HCT116 (cell line): Measurements from ENCODE around the gene PEF1. TPM values are rescaled to one million over a fixed set of nuclear protein-coding genes. Genes with fewer than 3 reads are reported as not detected.

Experiments
- ATAC-seq: fragments of 200-7000 bp; cut with Tn5 transposase; 2 replicates; pipeline ENCODE4 v1.9.1; 2020; ENCODE audit warnings: mild to moderate bottlenecking, moderate library complexity
- BruUV-seq: library from RNA; stranded (reverse); fragments of 400-500 nt; replicated peaks from 2 replicates; lab custom pipeline; 2021; lab: Mats Ljungman, UMichigan
- CTCF ChIA-PET: fragments of 300-600 bp; sonication (Branson Sonifier 250); formaldehyde crosslinking; loops from one replicate; lab custom pipeline; 2021; ENCODE audit warnings: antibody characterized with exemption; lab: Charles Lee
- POLR2A ChIA-PET: fragments of 300-600, 350-600 bp; sonication (Branson Sonifier 250); formaldehyde crosslinking; loops from one replicate; lab custom pipeline; 2021; ENCODE audit warnings: antibody characterized with exemption; lab: Charles Lee
- RAD21 ChIA-PET, 2 experiments: fragments of 300-600 bp; sonication (Branson Sonifier 250); formaldehyde crosslinking; loops; one replicate each; lab custom pipeline; 2023; ENCODE audit warnings: low total read pairs in 2 of 2; ENCODE audit not compliant: uncharacterized antibody in 2 of 2, unreplicated experiment in 2 of 2, low non-redundant PET in 1 of 2; lab: Charles Lee
- DNase-seq: peaks from one replicate; pipeline ENCODE4 v3.0.0-alpha.2; 2010; ENCODE audit warnings: low read depth, low spot score
- H2AFZ ChIP-seq: fragments of 200-600 bp; shearing (Covaris generic), sonication (generic); 2 replicates; pipeline ENCODE4 v1.6.1; 2017; ENCODE audit warnings: low read depth, mixed run types, mixed read lengths, antibody characterized with exemption, low read length; ENCODE audit not compliant: poor library complexity, severe bottlenecking
- H3K27ac ChIP-seq: 2 replicates; pipeline ENCODE4 v1.5.1; 2012; ENCODE audit warnings: low read depth, low read length
- H3K27me3 ChIP-seq: fragments of 200-600 bp; sonication (generic); 2 replicates; pipeline ENCODE4 v1.6.1; 2016; ENCODE audit warnings: mixed run types, low read length, mixed read lengths; ENCODE audit not compliant: insufficient read depth
- H3K36me3 ChIP-seq, 2 experiments: fragments of 200-500 bp in 1 of 2; fragments of 200-600 bp in 1 of 2; sonication (Bioruptor generic) in 1 of 2; sonication (generic) in 1 of 2; 2 replicates each; pipeline versions ENCODE4 v1.5.1 to v1.6.1; 2014 to 2016; ENCODE audit warnings: low read length in 2 of 2, inconsistent platforms in 1 of 2, mixed read lengths in 1 of 2, mixed run types in 1 of 2; ENCODE audit not compliant: insufficient read depth in 2 of 2, control insufficient read depth in 1 of 2
- H3K4me1 ChIP-seq, 2 experiments: fragments of 200-600 bp in 1 of 2; sonication (generic) in 1 of 2; 2 replicates each; pipeline versions ENCODE4 v1.5.1 to v1.6.1; 2012 to 2017; ENCODE audit warnings: low read length in 2 of 2, inconsistent platforms in 1 of 2, mild to moderate bottlenecking in 1 of 2, mixed read lengths in 1 of 2, mixed run types in 1 of 2, moderate library complexity in 1 of 2; ENCODE audit not compliant: insufficient read depth in 2 of 2, control insufficient read depth in 1 of 2
- H3K4me2 ChIP-seq: fragments of 200-600 bp; sonication (generic); 2 replicates; pipeline ENCODE4 v1.6.1; 2017; ENCODE audit warnings: mixed run types, low read length, mixed read lengths
- H3K4me3 ChIP-seq, 2 experiments: fragments of 200-600 bp in 1 of 2; sonication (generic) in 1 of 2; replicated peaks in 1 of 2; 2 replicates each; pipeline ENCODE4 v1.5.1; 2011 to 2016; ENCODE audit warnings: low read length in 2 of 2, control low read depth in 1 of 2, low read depth in 1 of 2, mild to moderate bottlenecking in 1 of 2, mixed read lengths in 1 of 2, mixed run types in 1 of 2
- H3K79me2 ChIP-seq: fragments of 200-600 bp; sonication (generic); 2 replicates; pipeline ENCODE4 v1.6.1; 2017; ENCODE audit warnings: mild to moderate bottlenecking, mixed run types, low read length, moderate library complexity, mixed read lengths; ENCODE audit not compliant: insufficient read depth
- H3K9ac ChIP-seq: fragments of 200-600 bp; sonication (generic); 2 replicates; pipeline ENCODE4 v1.6.1; 2016; ENCODE audit warnings: low read length, mixed read lengths
- H3K9me2 ChIP-seq: fragments of 200-600 bp; sonication (generic), shearing (Covaris generic); 2 replicates; pipeline ENCODE4 v1.6.1; 2017; ENCODE audit warnings: mixed run types, mild to moderate bottlenecking, moderate library complexity; ENCODE audit not compliant: insufficient read depth
- H3K9me3 ChIP-seq, 2 experiments: fragments of 200-500 bp in 1 of 2; fragments of 200-600 bp in 1 of 2; sonication (Bioruptor generic) in 1 of 2; sonication (generic) in 1 of 2; 2 replicates each; pipeline ENCODE4 v1.6.1; 2014 to 2017; ENCODE audit warnings: low read length in 2 of 2, mixed read lengths in 2 of 2, inconsistent platforms in 1 of 2, low read depth in 1 of 2, mild to moderate bottlenecking in 1 of 2, mixed run types in 1 of 2, moderate library complexity in 1 of 2; ENCODE audit not compliant: control insufficient read depth in 1 of 2, insufficient read depth in 1 of 2
- H4K20me1 ChIP-seq: fragments of 200-600 bp; sonication (generic), shearing (Covaris generic); 2 replicates; pipeline ENCODE4 v1.6.1; 2017; ENCODE audit warnings: mixed run types, mild to moderate bottlenecking, moderate library complexity; ENCODE audit not compliant: insufficient read depth
- CBX3 ChIP-seq: IDR thresholded peaks from 2 replicates; pipeline ENCODE4 v1.6.1; 2012; ENCODE audit warnings: low read depth
- CEBPB ChIP-seq: IDR thresholded peaks from 2 replicates; pipeline ENCODE4 v1.6.1; 2012; ENCODE audit warnings: low read depth
- EGR1 ChIP-seq: IDR thresholded peaks from 2 replicates; pipeline ENCODE4 v1.6.1; 2012; ENCODE audit warnings: low read depth
- ELF1 ChIP-seq: IDR thresholded peaks from 2 replicates; pipeline ENCODE4 v1.6.1; 2012; ENCODE audit warnings: low read depth, borderline replicate concordance
- EZH2phosphoT487 ChIP-seq: fragments of 200-600 bp; IDR thresholded peaks from 2 replicates; pipeline ENCODE4 v1.6.1; 2018; ENCODE audit warnings: antibody characterized with exemption, borderline replicate concordance
- FOSL1 ChIP-seq: IDR thresholded peaks from 2 replicates; pipeline ENCODE4 v1.6.1; 2012; ENCODE audit warnings: low read depth
- JUND ChIP-seq: IDR thresholded peaks from 2 replicates; pipeline ENCODE4 v1.6.1; 2012
- POLR2A ChIP-seq: IDR thresholded peaks from 2 replicates; pipeline ENCODE4 v1.7.0; 2011; ENCODE audit warnings: borderline replicate concordance; ENCODE audit not compliant: insufficient read depth, insufficient read length; ENCODE audit errors: extremely low read depth
- POLR2AphosphoS5 ChIP-seq: IDR thresholded peaks from 2 replicates; pipeline ENCODE4 v1.6.1; 2011; ENCODE audit warnings: mild to moderate bottlenecking, low read depth, low read length, moderate library complexity
- RAD21 ChIP-seq: IDR thresholded peaks from 2 replicates; pipeline ENCODE4 v1.6.1; 2012; ENCODE audit warnings: low read depth, mild to moderate bottlenecking
- SIN3A ChIP-seq: IDR thresholded peaks from 2 replicates; pipeline ENCODE4 v1.6.1; 2012; ENCODE audit warnings: low read depth
- SP1 ChIP-seq: IDR thresholded peaks from 2 replicates; pipeline ENCODE4 v1.6.1; 2012; ENCODE audit warnings: low read depth
- SRF ChIP-seq: IDR thresholded peaks from 2 replicates; pipeline ENCODE4 v1.6.1; 2012; ENCODE audit warnings: low read depth
- TCF7L2 ChIP-seq: IDR thresholded peaks from 2 replicates; pipeline ENCODE4 v1.7.0; 2011; ENCODE audit warnings: borderline replicate concordance, inconsistent platforms; ENCODE audit not compliant: insufficient read depth, insufficient read length; ENCODE audit errors: extremely low read depth
- YY1 ChIP-seq: IDR thresholded peaks from 2 replicates; pipeline ENCODE4 v1.6.1; 2011; ENCODE audit warnings: low read length, low read depth, moderate library complexity, mild to moderate bottlenecking; ENCODE audit not compliant: insufficient replicate concordance; ENCODE audit errors: extremely low read depth
- ZFX ChIP-seq: fragments of 450-650 bp; IDR thresholded peaks from 2 replicates; pipeline ENCODE4 v1.6.1; 2017
- ZNF274 ChIP-seq: fragments of 200-500 bp; sonication (Bioruptor generic); IDR thresholded peaks from 2 replicates; pipeline ENCODE4 v1.6.1; 2014; ENCODE audit warnings: mild to moderate bottlenecking, low read depth, low read length, inconsistent platforms
- intact Hi-C: fragments of 100-400 bp; cut with micrococcal nuclease; formaldehyde crosslinking; loops from 2 replicates; pipeline ENCODE4 v1.10.0; 2022
- total RNA-seq: library from RNA; stranded (reverse); gene quantifications from one replicate; pipeline ENCODE4 v1.2.1, GENCODE V29; 2021; ENCODE audit not compliant: unreplicated experiment
- TF ChIP-seq, protein P1 (sequence below): IDR thresholded peaks from 2 replicates; pipeline ENCODE4 v1.6.1; 2012; ENCODE audit warnings: low read depth
- TF ChIP-seq, protein P2 (sequence below): IDR thresholded peaks from 2 replicates; pipeline ENCODE4 v1.6.1; 2011; ENCODE audit warnings: mild to moderate bottlenecking, low read length, moderate library complexity; ENCODE audit not compliant: insufficient replicate concordance; ENCODE audit errors: extremely low read depth

PEF1 gene
- total RNA-seq, 1 experiment from 2014 or later: 37.6 TPM

GRCh38 chr1:31615939-31616338, 28.7 kb downstream of the PEF1 start:
- DNase-seq (no peak), ATAC-seq (no peak)
- H3K4me2 ChIP-seq: no peak overlapping the region
- H2AFZ ChIP-seq: no peak overlapping the region
- intact Hi-C loops: no loop called here
- H3K79me2 ChIP-seq: no peaks in the 10 kb centered on the region
- H3K4me1 ChIP-seq: no peaks in the 10 kb centered on the region
- no peaks in the 10 kb centered on the region for H4K20me1 ChIP-seq
- H3K4me3 ChIP-seq: no peak overlapping the region
- CTCF ChIA-PET: no interaction called here
- RAD21 ChIA-PET: no interaction called here
- H3K9me2 ChIP-seq: no peaks in the 10 kb centered on the region
- no peak overlapping the region for H3K9ac ChIP-seq
- no peaks in the 10 kb centered on the region for H3K36me3 ChIP-seq
- POLR2A ChIA-PET: no interaction called here
- TF ChIP-seq SIN3A (no peak), ZFX (no peak), SP1 (no peak), ELF1 (no peak)
- TF ChIP-seq, protein P1, sequence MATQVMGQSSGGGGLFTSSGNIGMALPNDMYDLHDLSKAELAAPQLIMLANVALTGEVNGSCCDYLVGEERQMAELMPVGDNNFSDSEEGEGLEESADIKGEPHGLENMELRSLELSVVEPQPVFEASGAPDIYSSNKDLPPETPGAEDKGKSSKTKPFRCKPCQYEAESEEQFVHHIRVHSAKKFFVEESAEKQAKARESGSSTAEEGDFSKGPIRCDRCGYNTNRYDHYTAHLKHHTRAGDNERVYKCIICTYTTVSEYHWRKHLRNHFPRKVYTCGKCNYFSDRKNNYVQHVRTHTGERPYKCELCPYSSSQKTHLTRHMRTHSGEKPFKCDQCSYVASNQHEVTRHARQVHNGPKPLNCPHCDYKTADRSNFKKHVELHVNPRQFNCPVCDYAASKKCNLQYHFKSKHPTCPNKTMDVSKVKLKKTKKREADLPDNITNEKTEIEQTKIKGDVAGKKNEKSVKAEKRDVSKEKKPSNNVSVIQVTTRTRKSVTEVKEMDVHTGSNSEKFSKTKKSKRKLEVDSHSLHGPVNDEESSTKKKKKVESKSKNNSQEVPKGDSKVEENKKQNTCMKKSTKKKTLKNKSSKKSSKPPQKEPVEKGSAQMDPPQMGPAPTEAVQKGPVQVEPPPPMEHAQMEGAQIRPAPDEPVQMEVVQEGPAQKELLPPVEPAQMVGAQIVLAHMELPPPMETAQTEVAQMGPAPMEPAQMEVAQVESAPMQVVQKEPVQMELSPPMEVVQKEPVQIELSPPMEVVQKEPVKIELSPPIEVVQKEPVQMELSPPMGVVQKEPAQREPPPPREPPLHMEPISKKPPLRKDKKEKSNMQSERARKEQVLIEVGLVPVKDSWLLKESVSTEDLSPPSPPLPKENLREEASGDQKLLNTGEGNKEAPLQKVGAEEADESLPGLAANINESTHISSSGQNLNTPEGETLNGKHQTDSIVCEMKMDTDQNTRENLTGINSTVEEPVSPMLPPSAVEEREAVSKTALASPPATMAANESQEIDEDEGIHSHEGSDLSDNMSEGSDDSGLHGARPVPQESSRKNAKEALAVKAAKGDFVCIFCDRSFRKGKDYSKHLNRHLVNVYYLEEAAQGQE: no peak
- no peaks in the 10 kb centered on the region for H3K27me3 ChIP-seq
- H3K9me3 ChIP-seq: no peaks in the 10 kb centered on the region
- BruUV-seq: no TSS peak
- H3K27ac ChIP-seq: no peak overlapping the region

- no peak overlapping the region for H3K4me2 ChIP-seq
- no peak overlapping the region for H2AFZ ChIP-seq
- no peaks in the 10 kb centered on the region for H3K27me3 ChIP-seq
- ChIA-PET CTCF (no interaction called here), RAD21 (no interaction called here), POLR2A (no interaction called here)
- H3K9ac ChIP-seq: no peak overlapping the region
- DNase-seq: no peak
- BruUV-seq: no TSS peak
- H4K20me1 ChIP-seq: no peaks in the 10 kb centered on the region
- no peaks in the 10 kb centered on the region for H3K9me2 ChIP-seq
- intact Hi-C loops: no loop called here
- no peak for ATAC-seq
- H3K79me2 ChIP-seq: no peaks in the 10 kb centered on the region
- no peaks in the 10 kb centered on the region for H3K4me1 ChIP-seq
- H3K36me3 ChIP-seq: no peaks in the 10 kb centered on the region
- no peak overlapping the region for H3K27ac ChIP-seq
- no peaks in the 10 kb centered on the region for H3K9me3 ChIP-seq
- H3K4me3 ChIP-seq: no peak overlapping the region
- TF ChIP-seq YY1: no peak
- no peak for TF ChIP-seq TCF7L2
- TF ChIP-seq, protein P2, sequence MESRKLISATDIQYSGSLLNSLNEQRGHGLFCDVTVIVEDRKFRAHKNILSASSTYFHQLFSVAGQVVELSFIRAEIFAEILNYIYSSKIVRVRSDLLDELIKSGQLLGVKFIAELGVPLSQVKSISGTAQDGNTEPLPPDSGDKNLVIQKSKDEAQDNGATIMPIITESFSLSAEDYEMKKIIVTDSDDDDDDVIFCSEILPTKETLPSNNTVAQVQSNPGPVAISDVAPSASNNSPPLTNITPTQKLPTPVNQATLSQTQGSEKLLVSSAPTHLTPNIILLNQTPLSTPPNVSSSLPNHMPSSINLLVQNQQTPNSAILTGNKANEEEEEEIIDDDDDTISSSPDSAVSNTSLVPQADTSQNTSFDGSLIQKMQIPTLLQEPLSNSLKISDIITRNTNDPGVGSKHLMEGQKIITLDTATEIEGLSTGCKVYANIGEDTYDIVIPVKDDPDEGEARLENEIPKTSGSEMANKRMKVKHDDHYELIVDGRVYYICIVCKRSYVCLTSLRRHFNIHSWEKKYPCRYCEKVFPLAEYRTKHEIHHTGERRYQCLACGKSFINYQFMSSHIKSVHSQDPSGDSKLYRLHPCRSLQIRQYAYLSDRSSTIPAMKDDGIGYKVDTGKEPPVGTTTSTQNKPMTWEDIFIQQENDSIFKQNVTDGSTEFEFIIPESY: no peak
- TF ChIP-seq CBX3: no peak
- no peak for TF ChIP-seq JUND
- TF ChIP-seq EGR1: no peak
- TF ChIP-seq ZNF274: no peak
- no peak for TF ChIP-seq POLR2AphosphoS5
- TF ChIP-seq EZH2phosphoT487: no peak
- TF ChIP-seq RAD21: no peak
- TF ChIP-seq CEBPB: no peak
- TF ChIP-seq FOSL1: no peak
- no peak for TF ChIP-seq SRF
- TF ChIP-seq SIN3A: no peak
- no peak for TF ChIP-seq POLR2A
Observed at GRCh38 chr1:31615414-31615813, 29.3 kb downstream of the PEF1 start.
